ENCODE data around the gene DIO1.

DIO1 gene

GRCh38 chr1:53943490-53944043 lies 49.6 kb downstream of the DIO1 start:
- DNase-seq = no peak

- no peak for DNase-seq
These were observed 50.6 kb downstream of the DIO1 start for GRCh38 chr1:53944469-53945182.

- DNase-seq = no peak
These were observed 51.1 kb downstream of the DIO1 start for GRCh38 chr1:53945183-53945432.

- peak; percentile 62 to 80 for DNase-seq
These were observed 51.7 kb downstream of the DIO1 start, which contains the start of gene IFT25 for GRCh38 chr1:53945433-53946251. Gene IFT25, minus strand, starts transcription at chr1:53945699. Its CDS starts 5,617 bp downstream, at chr1:53940082.

GRCh38 chr1:53946252-53947171 lies 52.5 kb downstream of the DIO1 start, which contains the start of gene LRRC42:
Gene LRRC42, plus strand, starts transcription at chr1:53946350. Its CDS starts 5,650 bp downstream, at chr1:53952000.
- DNase-seq = no peak

- no peak for DNase-seq
These were observed 53.4 kb downstream of the DIO1 start for GRCh38 chr1:53947172-53947907.

- DNase-seq = no peak
These were observed 54.3 kb downstream of the DIO1 start for GRCh38 chr1:53948291-53948690.

- DNase-seq = no peak
These were observed 55.3 kb downstream of the DIO1 start for GRCh38 chr1:53949023-53949990.

- DNase-seq = no peak
These were observed 57.7 kb downstream of the DIO1 start for GRCh38 chr1:53951697-53952096.

GRCh38 chr1:53954128-53954527 lies 60.1 kb downstream of the DIO1 start:
- DNase-seq = no peak

- no peak for DNase-seq
These were observed 62.6 kb downstream of the DIO1 start for GRCh38 chr1:53956308-53957168.

- no peak for DNase-seq
These were observed 63.3 kb downstream of the DIO1 start for GRCh38 chr1:53957194-53957818.

GRCh38 chr1:53959664-53960250 lies 65.8 kb downstream of the DIO1 start:
- no peak for DNase-seq
